K562 (cell line): Measurements from ENCODE around the gene GBF1.

Experiments used
- CEBPB ChIP-seq: fragments of 450-650 bp; IDR thresholded peaks from 2 replicates; pipeline ENCODE4 v1.6.1; 2016; ENCODE audit warnings: missing genetic modification characterization, missing compliant biosample characterization
- CTCF ChIP-seq, 3 experiments: IDR thresholded peaks in 2 of 3; conservative IDR thresholded peaks in 1 of 3; 2 replicates each; pipeline ENCODE4 v1.5.1; 2011 to 2012; ENCODE audit warnings: low read length in 3 of 3, mild to moderate bottlenecking in 3 of 3, control low read depth in 2 of 3, improper control_type of control experiment in 1 of 3, inconsistent platforms in 1 of 3, low read depth in 1 of 3, mixed read lengths in 1 of 3, moderate library complexity in 1 of 3; ENCODE audit not compliant: insufficient read depth in 2 of 3
- ELK3 ChIP-seq: fragments of 450-650 bp; formaldehyde crosslinking; IDR thresholded peaks from 2 replicates; pipeline ENCODE4 v1.4.0; 2020; ENCODE audit warnings: mild to moderate bottlenecking
- FIP1L1 ChIP-seq: fragments of 200-400 bp; formaldehyde crosslinking; IDR thresholded peaks from 2 replicates; pipeline ENCODE4 v1.6.1; 2018; ENCODE audit warnings: mild to moderate bottlenecking, low read depth, low read length; ENCODE audit not compliant: poor library complexity, severe bottlenecking
- FOXJ3 ChIP-seq: sonication (generic); formaldehyde crosslinking; IDR thresholded peaks from 2 replicates; pipeline ENCODE4 v1.4.0; 2020; ENCODE audit warnings: mild to moderate bottlenecking, missing genetic modification reagents
- JUNB ChIP-seq: fragments of 450-650 bp; formaldehyde crosslinking; conservative IDR thresholded peaks from 2 replicates; pipeline ENCODE4 v1.4.0; 2020; ENCODE audit warnings: mild to moderate bottlenecking
- KDM4B ChIP-seq, 2 experiments: fragments of 450-650 bp in 1 of 2; sonication (generic) in 1 of 2; IDR thresholded peaks; 2 replicates each; pipeline ENCODE4 v1.6.1; 2016 to 2017; ENCODE audit warnings: borderline replicate concordance in 2 of 2, antibody characterized with exemption in 1 of 2, low read depth in 1 of 2, mild to moderate bottlenecking in 1 of 2
- MLX ChIP-seq, 2 experiments: fragments of 450-650 bp in 1 of 2; sonication (generic) in 1 of 2; formaldehyde crosslinking; conservative IDR thresholded peaks; 2 replicates each; pipeline versions ENCODE4 v1.4.0 to v1.8.1; 2020 to 2022; ENCODE audit warnings: mild to moderate bottlenecking in 1 of 2, missing genetic modification reagents in 1 of 2
- MTA2 ChIP-seq: fragments of 450-650 bp; IDR thresholded peaks from 2 replicates; pipeline ENCODE4 v1.6.1; 2016; ENCODE audit warnings: low read depth
- NR2C2 ChIP-seq, 2 experiments: fragments of 200-800 bp in 1 of 2; sonication (Bioruptor generic) in 1 of 2; sonication (generic) in 1 of 2; formaldehyde crosslinking in 1 of 2; IDR thresholded peaks; 2 replicates each; pipeline versions ENCODE4 v1.6.1 to v1.8.0; 2016 to 2022; ENCODE audit warnings: mild to moderate bottlenecking in 1 of 2, missing compliant biosample characterization in 1 of 2, missing genetic modification characterization in 1 of 2, missing genetic modification reagents in 1 of 2
- POLR2A ChIP-seq: fragments of 450-650 bp; conservative IDR thresholded peaks from 2 replicates; pipeline ENCODE4 v1.6.1; 2016
- POLR2AphosphoS2 ChIP-seq: IDR thresholded peaks from 2 replicates; pipeline ENCODE4 v1.6.1; 2012; ENCODE audit warnings: low read length, improper control_type of control experiment
- PRDM10 ChIP-seq: fragments of 450-650 bp; IDR thresholded peaks from 2 replicates; pipeline ENCODE4 v1.6.1; 2018; ENCODE audit not compliant: partially characterized antibody
- REST ChIP-seq, 2 experiments: fragments of 450-650 bp; formaldehyde crosslinking in 1 of 2; IDR thresholded peaks; 2 replicates each; pipeline versions ENCODE4 v1.4.0 to v1.6.1; 2014 to 2020; ENCODE audit warnings: mild to moderate bottlenecking in 2 of 2, borderline replicate concordance in 1 of 2, low read depth in 1 of 2

- TF ChIP-seq MTA2 (no peak), KDM4B (IDR thresholded peaks at IDR 0.05; ENCODE audit: borderline replicate concordance in 2 of 2, low read depth in 1 of 2) (no peak), POLR2AphosphoS2 (no peak), CTCF (IDR thresholded peaks at IDR 0.05 in 2 of 3, conservative IDR thresholded peaks at IDR 0.05 in 1 of 3; ENCODE audit: insufficient read depth in 2 of 3, low read depth in 1 of 3, low read length in 3 of 3) (no peak), POLR2A (no peak), PRDM10 (no peak), JUNB (CRISPR knock-in tag) (no peak), MLX (CRISPR knock-in tag; conservative IDR thresholded peaks at IDR 0.05) (no peak), REST (IDR thresholded peaks at IDR 0.05; ENCODE audit: borderline replicate concordance) (no peak), REST (CRISPR knock-in tag; IDR thresholded peaks at IDR 0.05; ENCODE audit: low read depth) (no peak), NR2C2 (CRISPR knock-in tag; IDR thresholded peaks at IDR 0.05) (no peak), NR2C2 (tag; IDR thresholded peaks at IDR 0.05) (no peak), FIP1L1 (no peak), CEBPB (no peak), FOXJ3 (no peak), ELK3 (CRISPR knock-in tag) (no peak)
These were observed 42.7 kb downstream of the GBF1 start for GRCh38 chr10:102287991-102288390.
